T-cell (primary cell): ENCODE data around the gene SHC3. TPM values are rescaled to one million over a fixed set of nuclear protein-coding genes. Genes with fewer than 3 reads are reported as not detected.

Source experiments
- ATAC-seq, 4 experiments: fragments of 200-7000 bp in 3 of 4; fragments of 150-1000 bp in 1 of 4; cut with Tn5 transposase; replicated peaks in 1 of 4; 1 replicate in 3 of 4; 2 replicates in 1 of 4; pipeline ENCODE4 v1.10.0; 2021; ENCODE audit warnings: moderate library complexity in 3 of 4, mild to moderate bottlenecking in 2 of 4, moderate number of reproducible peaks in 1 of 4
- CTCF ChIA-PET, 2 donors: fragments of 300-600 bp; sonication (Branson Sonifier 250); formaldehyde crosslinking; loops; one replicate each; lab custom pipeline; 2022; ENCODE audit warnings: antibody characterized with exemption in 2 of 2; lab: Charles Lee
- POLR2A ChIA-PET, 2 donors: fragments of 300-600 bp; sonication (Branson Sonifier 250); formaldehyde crosslinking; loops; one replicate each; lab custom pipeline; 2022; ENCODE audit warnings: antibody characterized with exemption in 2 of 2; lab: Charles Lee
- DNase-seq, 35 experiments: peaks; one replicate each; pipeline versions ENCODE4 v3.0.0 to v3.0.0-alpha.2; 2013 to 2023
- H3K27ac ChIP-seq: one replicate; pipeline ENCODE4 v1.5.1; 2013; ENCODE audit warnings: low read length
- H3K27me3 ChIP-seq, 2 experiments: replicated peaks in 1 of 2; 1 replicate in 1 of 2; 2 replicates in 1 of 2; pipeline versions ENCODE4 v1.6.1 to v1.7.0; 2013; ENCODE audit warnings: low read length in 1 of 2, mixed read lengths in 1 of 2; ENCODE audit not compliant: control insufficient read depth in 2 of 2, insufficient read depth in 2 of 2; ENCODE audit errors: extremely low read depth in 1 of 2
- H3K36me3 ChIP-seq, 2 donors: 1 replicate in 1 of 2; 2 replicates in 1 of 2; pipeline versions ENCODE4 v1.6.1 to v1.7.0; 2013; ENCODE audit warnings: low read length in 1 of 2; ENCODE audit not compliant: control insufficient read depth in 2 of 2, insufficient read depth in 1 of 2; ENCODE audit errors: extremely low read depth in 1 of 2
- H3K4me1 ChIP-seq, 2 experiments: 1 replicate in 1 of 2; 2 replicates in 1 of 2; pipeline versions ENCODE4 v1.6.1 to v1.7.0; 2013; ENCODE audit warnings: low read length in 2 of 2, mixed read lengths in 1 of 2; ENCODE audit not compliant: insufficient read depth in 2 of 2, control insufficient read depth in 1 of 2; ENCODE audit errors: extremely low read depth in 1 of 2
- H3K4me3 ChIP-seq, 2 donors: 1 replicate in 1 of 2; 2 replicates in 1 of 2; pipeline versions ENCODE4 v1.5.1 to v1.7.0; 2013; ENCODE audit warnings: mild to moderate bottlenecking in 2 of 2, low read length in 1 of 2, moderate library complexity in 1 of 2; ENCODE audit not compliant: control insufficient read depth in 1 of 2; ENCODE audit errors: extremely low read depth in 1 of 2
- H3K9me3 ChIP-seq: 2 replicates; pipeline ENCODE4 v1.7.0; 2013
- H3K27ac Mint-ChIP-seq, 2 donors: one replicate each; pipeline ENCODE4 v1.8.0; 2020 to 2021; ENCODE audit warnings: mild to moderate bottlenecking in 2 of 2, mixed read lengths in 2 of 2
- H3K27me3 Mint-ChIP-seq, 2 donors: one replicate each; pipeline ENCODE4 v1.8.0; 2021 to 2022; ENCODE audit warnings: mixed read lengths in 2 of 2
- H3K36me3 Mint-ChIP-seq: one replicate; pipeline ENCODE4 v1.8.0; 2021; ENCODE audit warnings: mixed read lengths
- H3K4me1 Mint-ChIP-seq, 3 donors: one replicate each; pipeline ENCODE4 v1.8.0; 2020 to 2022; ENCODE audit warnings: mixed read lengths in 3 of 3, mild to moderate bottlenecking in 1 of 3
- H3K4me3 Mint-ChIP-seq, 3 donors: one replicate each; pipeline ENCODE4 v1.8.0; 2020 to 2022; ENCODE audit warnings: mild to moderate bottlenecking in 3 of 3, mixed read lengths in 3 of 3, moderate library complexity in 3 of 3
- H3K9me3 Mint-ChIP-seq, 3 donors: one replicate each; pipeline ENCODE4 v1.8.0; 2020 to 2022; ENCODE audit warnings: mixed read lengths in 3 of 3
- WGBS: methylation state at CpG from one replicate; pipeline ENCODE4 v1.1.5; 2013; ENCODE audit warnings: missing lambda C conversion rate; ENCODE audit not compliant: insufficient coverage; 5-methylcytosine and 5-hydroxymethylcytosine counted together
- total RNA-seq, 35 experiments: library from RNA in 6 of 35; stranded (reverse) in 6 of 35; fragments of 120-200 nt in 1 of 35; gene quantifications; one replicate each; pipeline versions ENCODE4 v1.2.1 to v1.2.4 and lab custom pipeline; 2013 to 2026

SHC3 gene
- total RNA-seq, 5 donors from 2014 or later (not counting 1 experiment from before 2014, with no cell fraction given) = 0.16 to 0.19 (median 0.18) TPM; not detected in 2

DNA sequence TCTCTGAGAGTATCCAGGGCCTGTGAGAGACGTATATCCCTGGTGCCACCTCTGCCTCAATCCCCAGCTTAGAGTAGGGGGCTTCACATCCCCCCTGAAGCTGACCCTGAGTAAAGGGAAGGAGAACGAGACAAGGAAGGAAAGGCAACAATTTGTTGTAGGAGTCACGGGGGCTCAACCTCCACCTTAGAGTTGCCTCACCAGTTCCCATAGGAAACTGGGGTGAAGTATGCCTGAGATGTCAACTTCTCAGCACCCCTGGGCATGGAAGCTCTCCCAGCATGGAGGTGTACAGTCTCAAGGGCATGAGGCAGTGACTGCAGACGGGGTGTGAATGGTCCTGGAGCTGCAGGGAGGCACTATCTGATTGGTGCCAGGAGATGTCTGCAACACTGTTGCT lies 133.7 kb downstream of the SHC3 start:
- ATAC-seq = no peak
- WGBS = no CpG with 5 or more reads among the region's 4 CpGs
- no peak overlapping the region for H3K4me3 Mint-ChIP-seq

GRCh38 chr9:89044104-89044503 lies 134.5 kb downstream of the SHC3 start:
- CTCF ChIA-PET = no interaction called here
- Mint-ChIP-seq H3K4me3 (no peak overlapping the region), H3K9me3 (no peaks in the 10 kb centered on the region), H3K27ac (no peak overlapping the region), H3K36me3 (no peaks in the 10 kb centered on the region), H3K4me1 (no peaks in the 10 kb centered on the region), H3K27me3 (peaks cover 12 to 19% of the 10 kb centered on the region in 2 donors)
- Histone ChIP-seq H3K27ac (no peak overlapping the region), H3K36me3 (no peaks in the 10 kb centered on the region), H3K27me3 (peaks cover 0 to 3% of the 10 kb centered on the region in 2 experiments), H3K4me3 (no peak overlapping the region), H3K4me1 (no peaks in the 10 kb centered on the region), H3K9me3 (no peaks in the 10 kb centered on the region)
- POLR2A ChIA-PET = no interaction called here
- DNase-seq (no peak), ATAC-seq (no peak)
- no CpG with 5 or more reads among the region's 2 CpGs for WGBS

More for the DNA sequence above, 133.7 kb downstream of the SHC3 start:
- Histone ChIP-seq H3K36me3 (no peaks in the 10 kb centered on the region), H3K4me1 (no peaks in the 10 kb centered on the region), H3K27me3 (peaks cover 0 to 3% of the 10 kb centered on the region in 2 experiments), H3K4me3 (no peak overlapping the region), H3K27ac (no peak overlapping the region), H3K9me3 (no peaks in the 10 kb centered on the region)
- Mint-ChIP-seq H3K9me3 (no peaks in the 10 kb centered on the region), H3K36me3 (no peaks in the 10 kb centered on the region), H3K4me1 (no peaks in the 10 kb centered on the region), H3K27ac (no peak overlapping the region), H3K27me3 (peaks cover 12 to 19% of the 10 kb centered on the region in 2 donors)
- POLR2A ChIA-PET = no interaction called here
- CTCF ChIA-PET = no interaction called here
- no peak for DNase-seq

GRCh38 chr9:89042984-89043383 lies 135.6 kb downstream of the SHC3 start:
- Mint-ChIP-seq H3K4me3 (no peak overlapping the region), H3K4me1 (no peaks in the 10 kb centered on the region), H3K27ac (no peak overlapping the region), H3K9me3 (no peaks in the 10 kb centered on the region), H3K27me3 (peaks cover 12 to 13% of the 10 kb centered on the region in 2 donors), H3K36me3 (no peaks in the 10 kb centered on the region)
- H3K27me3 ChIP-seq = peaks cover under 1 to 2% of the 10 kb centered on the region in 2 experiments
- ChIA-PET POLR2A (no interaction called here), CTCF (no interaction called here)
- H3K4me3 ChIP-seq = no peak overlapping the region
- 94% methylated on average over 5 of the region's 9 CpGs for WGBS
- H3K4me1 ChIP-seq = no peaks in the 10 kb centered on the region
- ATAC-seq (no peak), DNase-seq (no peak)
- H3K9me3 ChIP-seq = no peaks in the 10 kb centered on the region
- H3K27ac ChIP-seq = no peak overlapping the region
- H3K36me3 ChIP-seq = no peaks in the 10 kb centered on the region

DNA sequence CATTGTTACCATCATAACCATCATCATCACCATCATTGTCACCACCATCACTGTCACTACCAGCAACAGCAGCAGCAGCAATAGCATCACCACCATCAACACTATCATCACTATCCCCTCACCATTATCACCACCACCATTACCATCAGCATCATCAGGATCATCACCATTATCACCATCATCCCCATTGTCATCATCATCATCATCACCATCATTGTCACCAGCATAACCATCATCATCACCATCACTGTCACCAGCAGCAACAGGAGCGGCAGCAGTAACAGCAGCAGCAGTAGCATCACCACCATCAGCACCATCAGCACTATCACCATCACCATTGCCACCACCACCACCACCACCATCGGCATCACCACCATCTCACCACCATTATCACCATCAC lies 139.0 kb downstream of the SHC3 start:
- Histone ChIP-seq H3K36me3 (no peaks in the 10 kb centered on the region), H3K27ac (no peak overlapping the region), H3K27me3 (peaks cover 2 to 9% of the 10 kb centered on the region in 2 experiments), H3K4me1 (no peaks in the 10 kb centered on the region), H3K4me3 (no peak overlapping the region), H3K9me3 (no peaks in the 10 kb centered on the region)
- no peaks in the 10 kb centered on the region for H3K9me3 Mint-ChIP-seq
- no peak overlapping the region for H3K27ac Mint-ChIP-seq
- DNase-seq (no peak), ATAC-seq (no peak)
- H3K4me3 Mint-ChIP-seq = no peak overlapping the region
- ChIA-PET CTCF (no interaction called here), POLR2A (no interaction called here)
- WGBS = 85% methylated on average over 2 of the region's 2 CpGs
- H3K27me3 Mint-ChIP-seq = peaks cover 14 to 19% of the 10 kb centered on the region in 2 donors
- H3K4me1 Mint-ChIP-seq = no peaks in the 10 kb centered on the region
- no peaks in the 10 kb centered on the region for H3K36me3 Mint-ChIP-seq

GRCh38 chr9:89039104-89039465 lies 139.5 kb downstream of the SHC3 start:
- no peaks in the 10 kb centered on the region for H3K9me3 Mint-ChIP-seq
- H3K4me3 ChIP-seq = no peak overlapping the region
- peaks cover 19 to 23% of the 10 kb centered on the region in 2 donors for H3K27me3 Mint-ChIP-seq
- ChIA-PET POLR2A (no interaction called here), CTCF (no interaction called here)
- DNase-seq (no peak), ATAC-seq (no peak)
- H3K9me3 ChIP-seq = no peaks in the 10 kb centered on the region
- no peaks in the 10 kb centered on the region for H3K36me3 Mint-ChIP-seq
- no peaks in the 10 kb centered on the region for H3K4me1 Mint-ChIP-seq
- no peak overlapping the region for H3K27ac ChIP-seq
- H3K36me3 ChIP-seq = no peaks in the 10 kb centered on the region
- H3K27me3 ChIP-seq = peaks cover 4 to 9% of the 10 kb centered on the region in 2 experiments
- no CpG with 5 or more reads among the region's 4 CpGs for WGBS
- H3K4me1 ChIP-seq = no peaks in the 10 kb centered on the region
- H3K4me3 Mint-ChIP-seq = no peak overlapping the region
- H3K27ac Mint-ChIP-seq = no peak overlapping the region

DNA sequence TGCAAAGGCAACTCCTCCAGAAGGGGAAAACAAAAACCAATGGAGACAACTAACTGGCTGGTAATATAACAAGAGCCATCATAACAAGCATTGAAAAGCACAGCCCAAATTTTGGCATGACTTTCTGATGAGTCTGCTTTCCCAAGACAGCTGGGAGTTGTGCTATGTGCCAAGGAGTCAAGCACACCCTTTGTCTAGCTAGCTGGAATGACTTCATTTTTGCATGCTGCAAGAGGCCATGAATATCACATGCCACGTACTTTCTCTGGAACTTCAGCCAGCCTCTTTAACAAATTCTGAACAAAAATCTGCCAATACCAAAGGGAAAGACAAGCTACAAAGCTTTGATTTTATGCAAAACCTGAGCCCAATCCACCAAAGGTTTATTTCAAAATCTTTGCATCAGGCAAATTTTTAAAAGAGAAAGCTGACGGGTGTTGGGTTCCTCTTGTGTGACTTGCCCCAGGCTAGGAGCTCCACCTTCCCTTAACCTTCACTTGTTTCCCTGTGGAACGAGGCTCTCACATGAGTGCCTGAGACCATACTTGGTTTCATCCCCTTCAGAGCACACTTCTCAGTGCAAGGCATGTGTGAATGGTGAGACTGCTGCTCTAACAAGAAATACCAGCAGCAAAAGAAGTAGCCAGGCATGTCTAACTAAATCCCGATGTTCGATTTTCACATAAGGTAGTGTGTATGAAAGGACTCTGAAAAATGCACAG lies 140.1 kb downstream of the SHC3 start:
- Mint-ChIP-seq H3K4me1 (no peaks in the 10 kb centered on the region), H3K36me3 (no peaks in the 10 kb centered on the region)

More for the DNA sequence above, 140.1 kb downstream of the SHC3 start:
- DNase-seq (no peak), ATAC-seq (no peak)
- ChIA-PET CTCF (no interaction called here), POLR2A (interaction anchor here in 1 of 2 donors (0.7 kb wide), 1 partner anchor 27 kb away, joined by 5 read pairs; no protein-coding TSS in a partner anchor)
- Mint-ChIP-seq H3K9me3 (no peaks in the 10 kb centered on the region), H3K27ac (no peak overlapping the region), H3K27me3 (peaks cover 22 to 26% of the 10 kb centered on the region in 2 donors), H3K4me3 (no peak overlapping the region)
- no peak overlapping the region for H3K27ac ChIP-seq
- peaks cover 4 to 9% of the 10 kb centered on the region in 2 experiments for H3K27me3 ChIP-seq
- H3K4me3 ChIP-seq = no peak overlapping the region
- WGBS = no CpG with 5 or more reads among the region's 5 CpGs
- H3K4me1 ChIP-seq = no peaks in the 10 kb centered on the region
- H3K36me3 ChIP-seq = no peaks in the 10 kb centered on the region
- no peaks in the 10 kb centered on the region for H3K9me3 ChIP-seq
